H54 (cell line): Measurements from ENCODE around the gene GRK1.

Source experiments
- DNase-seq: peaks from one replicate; pipeline ENCODE4 v3.0.0; 2011; ENCODE audit warnings: low spot score, mixed read lengths; ENCODE audit not compliant: insufficient read length
- FAIRE-seq: peaks from 3 replicates; lab custom pipeline; 2011; peaks lifted over from hg19 to GRCh38; lab: Jason Lieb, UNC
- POLR2A ChIP-seq: IDR thresholded peaks from 2 replicates; pipeline ENCODE4 v1.6.1; 2011; ENCODE audit warnings: low read depth, mild to moderate bottlenecking, low read length

Gene GRK1

DNA sequence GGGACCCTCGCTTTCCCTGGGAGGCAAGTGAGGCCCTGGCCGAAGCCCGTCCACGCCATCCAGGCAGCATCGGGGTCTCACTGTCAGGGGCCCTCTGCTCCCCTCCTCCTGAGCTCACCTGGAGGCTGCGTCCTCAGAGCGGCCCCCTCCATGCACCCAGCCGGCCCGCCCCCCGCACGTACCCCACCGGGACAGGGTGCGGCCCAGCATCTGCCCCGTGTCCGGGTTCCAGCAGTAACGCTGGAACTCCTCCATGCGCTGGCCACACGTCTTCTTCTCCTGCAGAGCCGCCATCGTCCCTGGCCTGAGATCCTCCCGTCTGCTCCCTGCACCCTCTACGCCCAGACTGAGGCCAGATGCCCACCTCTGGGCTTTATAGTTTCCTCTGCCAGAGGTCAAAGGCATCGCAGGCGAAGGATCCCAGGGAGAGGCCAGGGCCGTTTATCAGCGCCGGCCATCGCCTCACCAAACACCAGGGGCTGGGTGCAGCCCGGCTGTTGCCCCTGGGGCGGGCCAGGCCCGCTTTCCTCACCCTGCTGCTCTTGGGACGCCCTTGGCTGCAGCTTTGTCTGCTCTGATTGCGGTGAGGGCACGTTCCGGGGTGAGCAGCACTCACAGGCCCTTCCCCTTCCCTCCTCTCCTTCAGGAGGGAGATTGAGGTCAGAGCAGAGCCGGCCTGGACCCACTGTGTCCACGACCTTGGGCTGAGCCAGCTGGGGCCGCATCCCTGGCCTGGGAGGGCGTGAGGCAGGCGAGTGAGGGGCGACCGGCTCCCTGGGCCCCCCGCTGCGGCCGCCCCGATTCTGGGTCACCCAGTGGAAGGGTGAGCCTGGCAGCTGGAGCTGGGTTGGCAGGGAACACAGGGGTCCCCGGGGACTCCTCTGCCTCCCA, 8.9 kb upstream of the GRK1 start, which contains the start of gene ATP4B:
Gene ATP4B (minus strand): TSS at position 348 of the 891 bp plus-strand sequence. CDS start 54 bp downstream, at position 294.
- DNase-seq: no peak
- FAIRE-seq: no peak
- TF ChIP-seq POLR2A: no peak

- no peak for FAIRE-seq
- TF ChIP-seq POLR2A: no peak
- no peak for DNase-seq
Observed at GRCh38 chr13:113658836-113659235, 8.2 kb upstream of the GRK1 start.

- FAIRE-seq: no peak
- DNase-seq: no peak
- TF ChIP-seq POLR2A: no peak
Observed at GRCh38 chr13:113659337-113659736, 7.7 kb upstream of the GRK1 start.

- DNase-seq: no peak
- TF ChIP-seq POLR2A: no peak
- no peak for FAIRE-seq
Observed at GRCh38 chr13:113660066-113660465, 7.0 kb upstream of the GRK1 start.

GRCh38 chr13:113661509-113661908, 5.5 kb upstream of the GRK1 start:
- FAIRE-seq (no peak), DNase-seq (no peak)
- no peak for TF ChIP-seq POLR2A

DNA sequence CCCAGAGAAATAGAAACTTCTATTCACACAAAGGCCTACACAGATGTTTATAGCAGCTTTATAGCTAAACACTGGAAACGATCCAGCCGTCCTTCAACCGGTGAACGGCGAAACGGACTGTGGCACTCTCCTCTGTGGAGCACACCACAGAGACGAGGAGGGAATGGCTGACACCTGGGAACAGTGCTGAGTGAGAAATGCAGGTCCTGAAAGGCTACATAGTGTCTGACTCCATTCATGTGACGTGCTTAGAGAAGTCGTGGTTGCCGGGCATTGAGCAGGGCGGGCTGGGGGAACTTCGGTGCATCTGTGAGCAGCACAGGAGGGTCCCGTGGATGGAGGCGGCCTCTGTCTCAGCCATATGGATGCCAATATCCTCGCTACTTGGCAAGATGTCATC, 3.1 kb upstream of the GRK1 start:
- no peak for TF ChIP-seq POLR2A
- DNase-seq (no peak), FAIRE-seq (no peak)

DNA sequence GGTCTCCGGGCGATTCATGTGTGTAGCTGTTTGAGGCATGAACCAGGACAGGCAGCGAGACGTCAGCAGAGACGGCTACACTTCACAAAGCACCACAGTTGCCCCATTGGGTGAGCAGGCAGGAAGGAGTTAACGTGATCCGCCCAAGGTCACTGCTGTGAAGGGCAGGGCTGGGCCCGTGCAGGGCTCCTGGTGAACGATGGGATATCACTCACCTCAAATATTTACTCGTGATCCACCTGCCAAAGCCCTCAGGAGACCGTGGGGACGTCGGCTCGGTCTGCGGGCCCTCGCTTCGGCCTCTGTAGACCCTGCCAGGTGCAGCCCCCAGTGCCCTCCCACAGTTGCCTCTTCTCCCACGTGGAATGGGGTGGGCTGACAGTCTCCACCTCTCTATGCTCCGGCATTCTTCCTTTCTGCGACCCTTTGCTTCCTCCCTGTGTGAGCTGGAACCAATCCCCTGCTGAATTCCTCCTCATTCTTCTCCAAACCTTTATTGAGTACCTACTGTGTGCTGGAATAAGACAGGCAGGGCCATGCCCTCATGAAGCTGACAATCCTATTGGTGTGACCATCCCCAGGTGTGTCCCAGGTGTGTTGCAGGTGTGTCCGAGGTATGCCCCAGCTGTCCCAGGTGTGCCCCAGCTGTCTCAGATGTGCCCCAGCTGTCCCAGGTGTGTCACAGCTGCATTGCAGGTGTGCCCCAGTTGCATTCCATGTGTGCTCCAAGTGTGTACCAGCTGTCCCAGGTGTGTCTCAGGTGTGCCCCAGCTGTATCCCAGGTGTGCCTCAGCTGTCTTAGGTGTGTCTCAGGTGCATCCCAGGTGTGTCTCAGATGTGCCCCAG, 2.0 kb upstream of the GRK1 start:
- no peak for TF ChIP-seq POLR2A
- FAIRE-seq (no peak), DNase-seq (no peak)

GRCh38 chr13:113665597-113666328, 1.3 kb upstream of the GRK1 start:
- FAIRE-seq: no peak
- DNase-seq: no peak
- TF ChIP-seq POLR2A: 0 out of 2 replicates have a peak, but pooled peaks have one; percentile 11

- FAIRE-seq (no peak), DNase-seq (no peak)
- TF ChIP-seq POLR2A: no peak
Observed at GRCh38 chr13:113666329-113666670, 719 bp upstream of the GRK1 start.

GRCh38 chr13:113667771-113668490, 912 bp downstream of the GRK1 start:
- FAIRE-seq (no peak), DNase-seq (no peak)
- TF ChIP-seq POLR2A: no peak

GRCh38 chr13:113668491-113668971, 1.5 kb downstream of the GRK1 start:
- FAIRE-seq (no peak), DNase-seq (no peak)
- no peak for TF ChIP-seq POLR2A

DNA sequence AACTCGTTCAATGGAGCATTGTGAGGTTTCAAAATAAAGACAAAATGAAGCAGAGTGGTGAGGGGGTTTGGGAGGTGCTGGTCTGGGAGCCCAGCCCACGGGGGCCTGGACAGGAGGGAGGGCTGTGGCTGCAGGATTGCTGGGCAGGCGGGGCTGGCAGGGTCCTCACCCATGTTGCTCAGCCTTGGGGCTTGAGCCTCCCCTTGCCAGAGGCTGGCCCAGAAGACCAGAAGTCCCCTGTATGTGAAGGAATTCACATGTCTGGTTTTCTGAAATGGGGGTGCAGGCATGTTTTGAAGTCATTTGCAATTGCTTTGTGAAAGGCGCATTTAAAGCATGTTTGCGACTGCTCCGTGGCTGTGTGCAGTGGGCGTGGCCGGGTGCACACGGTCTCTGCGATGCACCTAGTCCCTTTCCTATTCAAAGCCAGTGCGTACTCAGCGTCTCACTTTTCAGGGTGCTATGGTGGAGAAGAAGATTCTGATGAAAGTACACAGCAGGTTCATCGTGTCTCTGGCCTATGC, 2.3 kb downstream of the GRK1 start:
- DNase-seq (no peak), FAIRE-seq (no peak)
- no peak for TF ChIP-seq POLR2A

- TF ChIP-seq POLR2A: no peak
- FAIRE-seq (no peak), DNase-seq (no peak)
Observed at GRCh38 chr13:113669755-113670341, 2.8 kb downstream of the GRK1 start.
